ENCODE results near the gene MBD2.
A peak's percentile ranks its signal among the peaks of the same experiment; 100 is the strongest.
"Not testable (repeated sequence)": the region's sequence is repeated elsewhere in the genome, so short reads cannot be mapped to it uniquely, and the experiment has no call there.

MBD2 gene

DNA sequence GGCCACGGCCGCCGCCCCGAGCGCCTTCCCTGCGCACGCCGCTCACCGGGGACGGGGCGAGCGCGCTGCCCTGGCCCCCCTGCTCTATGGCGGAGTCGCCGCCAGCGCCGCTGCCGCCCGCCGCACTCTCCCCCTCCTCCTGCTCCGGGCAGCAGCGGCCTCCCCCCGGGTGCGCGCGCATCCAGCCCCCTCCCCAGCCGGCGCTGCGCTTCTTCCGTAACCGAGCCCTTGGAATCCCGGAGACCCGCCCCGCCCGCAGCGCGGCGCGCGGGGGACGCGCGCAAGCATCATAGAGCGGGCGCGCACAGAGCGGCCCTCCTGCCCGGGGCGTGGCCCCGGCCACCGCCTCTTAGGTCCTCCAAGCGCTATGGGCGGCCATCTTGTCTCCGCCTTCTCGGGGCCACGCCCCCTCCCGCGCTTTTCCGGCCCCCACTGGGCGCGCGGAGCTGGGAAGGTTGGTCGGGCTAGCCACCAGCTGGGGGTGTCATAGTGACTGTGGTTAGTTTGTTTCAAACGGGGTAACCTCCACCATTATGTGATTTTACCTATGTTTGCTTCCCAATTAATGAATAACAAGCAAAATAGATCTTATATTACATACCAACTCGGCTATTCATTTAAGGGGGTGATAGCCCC is at the start of gene MBD2:
TSS of gene MBD2 (minus strand) at position 291 of the 636 bp plus-strand sequence. CDS start at position 181, 110 bp downstream.
- peak; percentile 88 to 92 for DNase-seq (ENCODE audit: low read depth in 2 of 2)

DNA sequence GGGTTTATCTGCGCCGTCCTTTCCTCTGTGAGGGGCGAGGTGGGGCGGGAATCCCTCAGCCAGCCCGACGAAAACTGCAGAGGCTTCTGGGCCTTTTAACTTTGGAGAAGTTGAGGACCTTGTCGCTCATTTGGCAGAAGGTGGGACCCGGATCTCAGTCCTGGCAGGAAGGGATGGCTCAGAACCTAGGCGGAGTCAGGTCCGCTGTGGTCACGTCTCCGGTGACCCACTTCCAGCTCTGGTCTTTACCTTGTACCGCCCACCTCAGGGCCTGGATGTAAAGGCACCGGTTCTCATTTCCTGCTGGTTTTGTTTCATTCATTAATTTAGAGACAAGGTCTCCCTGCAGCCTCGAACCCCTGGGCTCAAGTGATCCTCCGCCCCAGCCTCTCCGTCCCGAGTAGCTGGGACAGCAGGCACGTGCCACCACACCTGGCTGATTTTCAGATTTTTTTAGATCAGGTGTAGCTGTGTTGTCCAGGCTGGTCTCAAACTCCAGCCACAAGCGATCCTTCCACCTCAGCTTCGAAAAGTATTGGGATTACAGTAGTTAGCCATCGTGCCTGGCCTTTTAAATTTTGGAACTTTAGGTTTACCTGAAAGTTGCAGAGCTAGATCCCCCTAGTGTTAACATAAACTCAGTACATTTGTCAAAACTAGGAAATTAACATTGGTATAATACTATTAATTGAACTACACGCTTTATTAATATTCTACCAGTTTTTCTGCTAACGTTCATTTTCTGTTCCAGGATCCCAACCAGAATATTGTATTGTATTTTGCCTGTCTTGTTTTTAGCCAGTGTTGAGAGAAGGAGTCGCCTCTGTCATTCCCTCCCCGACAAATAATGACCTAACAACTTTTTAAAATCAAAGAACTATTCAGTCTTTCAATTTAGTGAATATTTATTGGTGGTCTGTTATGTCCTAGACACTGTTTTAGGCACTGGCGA is 45.7 kb upstream of the MBD2 start:
- DNase-seq (ENCODE audit: low read depth in 2 of 2), result no peak

GRCh38 chr18:54268751-54269150 is 44.3 kb upstream of the MBD2 start:
- no peak for DNase-seq (ENCODE audit: low read depth in 2 of 2)

DNA sequence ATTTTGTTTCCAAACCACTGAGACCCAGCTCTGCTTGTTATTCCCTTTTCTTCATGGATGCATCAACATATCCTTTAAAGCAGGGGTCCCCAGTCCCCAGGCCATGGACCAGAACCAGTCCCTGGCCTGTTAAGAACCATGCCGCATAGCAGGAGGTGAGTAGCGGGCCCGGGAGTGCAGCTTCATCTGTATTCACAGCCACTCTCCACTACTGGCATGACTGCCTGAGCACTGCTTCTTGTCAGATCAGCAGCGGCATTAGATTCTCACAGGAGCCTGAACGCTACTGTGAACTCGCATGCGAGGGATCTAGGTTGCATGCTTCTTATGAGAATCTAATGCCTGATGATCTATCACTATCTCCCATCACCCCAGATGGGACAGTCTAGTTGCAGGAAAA is 43.2 kb upstream of the MBD2 start:
- no peak for DNase-seq (ENCODE audit: low read depth in 2 of 2)

GRCh38 chr18:54263904-54264336 is 39.5 kb upstream of the MBD2 start:
- no peak for DNase-seq (ENCODE audit: low read depth in 2 of 2)

DNA sequence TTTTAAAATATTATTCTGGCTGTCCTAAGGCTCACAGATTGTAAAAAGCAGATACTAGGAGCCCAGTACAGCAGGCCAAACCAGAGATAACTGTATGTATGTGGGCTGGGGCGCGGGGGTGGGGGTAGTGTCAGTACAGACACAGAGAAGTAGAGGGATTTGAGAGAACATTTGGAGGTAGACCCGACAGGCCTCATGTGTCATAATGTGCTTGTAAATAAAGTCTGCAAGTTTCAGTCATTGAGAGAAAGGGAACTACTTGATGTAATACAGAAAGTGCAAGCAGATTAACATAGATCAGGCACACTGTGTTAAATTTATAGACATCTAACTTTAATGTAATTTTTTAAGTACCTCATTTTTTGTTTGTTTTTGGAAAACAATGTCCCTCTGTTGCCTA is 37.4 kb upstream of the MBD2 start:
- DNase-seq (ENCODE audit: low read depth in 2 of 2), result no peak

GRCh38 chr18:54260396-54261072 is 36.1 kb upstream of the MBD2 start:
- DNase-seq (ENCODE audit: low read depth in 2 of 2), result no peak

DNA sequence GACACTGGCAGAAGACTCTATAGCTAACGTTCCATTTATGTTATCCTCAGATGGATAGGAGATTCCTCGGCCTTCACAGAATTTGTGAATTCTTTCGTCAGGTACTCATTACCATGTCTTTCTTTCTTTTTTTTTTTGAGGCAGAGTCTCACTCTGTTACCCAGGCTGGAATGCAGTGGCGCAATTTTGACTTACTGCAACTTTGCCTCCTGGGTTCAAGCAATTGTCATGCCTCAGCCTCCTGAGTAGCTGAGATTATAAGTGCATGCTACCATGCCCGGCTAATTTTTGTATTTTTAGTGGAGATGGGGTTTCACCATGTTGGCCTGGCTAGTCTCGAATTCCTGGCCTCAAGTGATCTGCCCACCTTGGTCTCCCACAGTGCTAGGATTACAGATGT is 33.3 kb upstream of the MBD2 start:
- DNase-seq (ENCODE audit: low read depth in 2 of 2), result not testable (repeated sequence)

DNA sequence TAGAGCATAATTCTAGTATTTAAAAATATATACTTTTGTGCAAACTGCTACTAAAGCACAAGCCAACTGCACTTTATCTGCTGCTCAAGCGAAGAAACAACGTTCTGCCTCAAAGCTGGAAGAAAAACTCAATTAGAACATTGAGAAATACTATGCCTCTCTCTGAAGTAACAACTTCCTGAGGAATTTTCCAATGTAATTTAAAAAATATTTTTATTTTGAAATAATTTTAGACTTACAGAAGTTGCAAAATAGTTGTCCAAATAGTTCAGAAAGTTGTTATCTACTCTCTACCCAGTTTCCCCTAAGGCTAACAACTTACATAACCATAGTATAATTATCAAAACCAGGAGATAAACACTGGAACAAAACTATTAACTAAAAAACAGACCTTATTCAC is 32.5 kb upstream of the MBD2 start:
- DNase-seq (ENCODE audit: low read depth in 2 of 2), result no peak

DNA sequence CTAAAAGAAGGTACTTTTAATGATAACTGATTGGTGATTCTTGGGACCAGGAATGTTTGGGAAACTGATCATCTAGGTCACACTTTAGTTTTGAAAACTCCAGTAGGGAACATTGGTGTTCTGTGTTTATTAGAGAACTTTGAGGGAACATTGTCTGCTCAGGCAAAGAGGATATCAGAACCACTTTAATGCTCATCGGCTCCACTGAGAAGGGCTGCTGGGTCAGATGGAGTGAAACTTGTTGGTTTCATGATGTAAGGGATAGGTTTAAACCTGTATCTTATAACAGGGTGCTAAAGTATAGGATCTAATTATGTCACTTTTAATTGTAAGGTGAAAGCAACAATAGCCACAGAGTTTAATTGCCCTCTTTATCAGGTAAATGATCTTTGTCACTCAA is 30.7 kb upstream of the MBD2 start:
- DNase-seq (ENCODE audit: low read depth in 2 of 2), result no peak

- no peak for DNase-seq (ENCODE audit: low read depth in 2 of 2)
Observed at GRCh38 chr18:54254265-54254758, 29.8 kb upstream of the MBD2 start.

- DNase-seq (ENCODE audit: low read depth in 2 of 2), result no peak
Observed at GRCh38 chr18:54251606-54252390, 27.3 kb upstream of the MBD2 start.

GRCh38 chr18:54250846-54251261 is 26.4 kb upstream of the MBD2 start:
- no peak for DNase-seq (ENCODE audit: low read depth in 2 of 2)

GRCh38 chr18:54247511-54248175 is 23.2 kb upstream of the MBD2 start:
- no peak for DNase-seq (ENCODE audit: low read depth in 2 of 2)

DNA sequence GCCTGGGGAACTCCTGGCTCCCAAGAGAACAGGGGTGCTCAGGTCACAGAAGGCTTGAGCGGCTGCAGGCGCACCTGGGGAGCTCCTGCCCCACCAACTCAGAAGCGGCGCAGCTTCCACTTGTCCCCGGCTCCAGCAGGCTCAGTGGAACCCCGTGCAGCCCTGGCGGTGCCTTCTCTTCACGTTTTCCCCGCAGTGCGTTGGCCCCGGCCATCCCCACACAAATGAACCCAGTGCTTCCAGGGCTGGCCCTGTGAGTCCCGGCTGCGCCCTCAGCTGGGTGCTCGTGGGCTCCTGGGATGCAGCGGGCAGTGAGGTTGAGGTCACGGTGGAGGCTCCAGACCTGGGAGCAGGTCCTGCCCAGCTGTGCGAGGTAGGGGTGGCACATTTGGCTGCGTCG is 17.9 kb upstream of the MBD2 start:
- no peak for DNase-seq (ENCODE audit: low read depth in 2 of 2)

DNA sequence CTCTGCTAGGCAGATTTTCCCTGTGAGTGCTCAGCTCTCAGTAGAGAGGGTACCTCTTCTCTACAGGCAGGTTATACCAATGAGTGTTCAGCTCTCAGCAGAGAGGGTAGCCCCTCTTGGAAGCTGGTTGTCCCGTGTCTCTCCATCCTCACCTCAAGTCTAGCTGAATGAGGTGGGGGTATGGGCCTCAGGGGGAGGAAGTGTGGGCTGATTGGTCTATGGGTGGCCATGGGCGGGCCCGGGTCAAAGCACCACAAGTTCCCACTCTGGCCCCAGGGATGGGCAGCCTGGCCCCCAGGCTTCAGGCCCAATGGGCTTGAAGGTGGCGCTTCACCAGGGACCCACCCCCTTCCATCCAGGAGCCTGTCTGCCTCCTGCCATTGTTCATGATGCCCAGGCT is 17.0 kb upstream of the MBD2 start:
- DNase-seq (ENCODE audit: low read depth in 2 of 2), result no peak

GRCh38 chr18:54240629-54241107 is 16.2 kb upstream of the MBD2 start:
- no peak for DNase-seq (ENCODE audit: low read depth in 2 of 2)

DNA sequence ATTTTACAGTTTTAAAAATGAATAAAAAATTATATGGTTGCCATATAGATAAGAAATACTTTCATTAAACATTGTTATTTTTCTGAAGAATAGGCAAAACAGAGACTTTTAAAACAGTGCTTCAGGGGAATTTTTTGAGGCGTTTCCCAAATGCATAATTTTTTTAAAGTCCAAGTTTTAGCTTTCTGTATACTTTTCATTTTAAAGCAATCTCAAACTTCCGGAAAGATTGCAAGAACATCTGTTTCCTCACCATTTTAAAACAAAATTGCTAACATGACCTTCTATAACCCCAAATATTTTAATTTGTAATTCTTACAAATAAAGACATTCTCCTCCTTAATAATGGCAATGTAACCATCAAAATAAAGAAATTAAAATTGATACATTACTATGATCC is 15.1 kb upstream of the MBD2 start:
- DNase-seq (ENCODE audit: low read depth in 2 of 2), result no peak

DNA sequence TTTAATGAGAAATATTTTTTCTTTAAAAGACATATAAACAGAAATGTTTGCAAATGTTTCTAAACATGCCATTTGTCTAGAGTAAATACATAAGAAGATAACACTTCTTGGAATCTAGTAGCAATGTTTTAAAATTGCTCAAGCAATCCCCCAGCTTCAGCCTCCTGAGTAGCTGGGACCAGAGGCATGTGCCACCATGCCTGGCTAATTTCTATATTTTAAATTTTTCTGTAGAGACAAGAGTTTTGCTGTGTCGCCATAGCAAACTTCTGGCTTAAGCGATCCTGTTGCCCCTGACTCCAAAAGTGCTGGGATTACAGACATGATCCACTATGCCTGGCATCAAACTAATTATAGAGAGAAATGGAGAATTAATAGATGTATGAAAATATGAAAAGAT is 14.6 kb upstream of the MBD2 start:
- no peak for DNase-seq (ENCODE audit: low read depth in 2 of 2)

GRCh38 chr18:54238173-54238936 is 13.9 kb upstream of the MBD2 start:
- no peak for DNase-seq (ENCODE audit: low read depth in 2 of 2)

Measured in stimulated activated CD8-positive, alpha-beta memory T cell treated with anti-CD3 and anti-CD28 coated beads, Interleukin-7, amount 100 ng/mL, for 4 hours (primary cell).